IMR-90 (cell line): Measurements from ENCODE around the gene ATP12A. TPM values are rescaled to one million over a fixed set of nuclear protein-coding genes. Genes with fewer than 3 reads are reported as not detected.

Experiments used
- ATAC-seq: fragments of 200-7000 bp; cut with Tn5 transposase; 2 replicates; pipeline ENCODE4 v1.9.1; 2020; ENCODE audit warnings: low read depth, mild to moderate bottlenecking, moderate library complexity
- BruUV-seq: library from RNA; stranded (reverse); fragments of 400-500 nt; replicated peaks from 2 replicates; lab custom pipeline; 2021; lab: Mats Ljungman, UMichigan
- CTCF ChIA-PET: fragments of 300-600 bp; formaldehyde crosslinking; extraction: SDS; loops from one replicate; lab custom pipeline; 2021; ENCODE audit warnings: antibody characterized with exemption; lab: Yijun Ruan, JAX
- POLR2A ChIA-PET: fragments of 300-600 bp; sonication (Branson Sonifier 250); formaldehyde crosslinking; loops from one replicate; lab custom pipeline; 2022; ENCODE audit warnings: antibody characterized with exemption; ENCODE audit not compliant: unreplicated experiment; lab: Charles Lee
- DNase-seq: peaks from one replicate; pipeline ENCODE4 v3.0.0; 2013
- H2AFZ ChIP-seq: replicated peaks from 2 replicates; pipeline ENCODE3; 2013; ENCODE audit warnings: low read length, mild to moderate bottlenecking; ENCODE audit not compliant: poor library complexity
- H2AK5ac ChIP-seq: 2 replicates; pipeline ENCODE4 v1.6.1; 2013; ENCODE audit warnings: low read depth, low read length, inconsistent platforms
- H2AK9ac ChIP-seq: replicated peaks from 2 replicates; pipeline ENCODE3; 2013; ENCODE audit warnings: mild to moderate bottlenecking, low read depth, low read length, moderate library complexity; ENCODE audit not compliant: poor library complexity
- H2BK120ac ChIP-seq: 2 replicates; pipeline ENCODE4 v1.6.1; 2013; ENCODE audit warnings: low read depth, low read length, inconsistent platforms
- H2BK15ac ChIP-seq: 3 replicates; pipeline ENCODE4 v1.6.1; 2013; ENCODE audit warnings: low read depth, low read length, inconsistent platforms
- H2BK20ac ChIP-seq: 2 replicates; pipeline ENCODE4 v1.6.1; 2013; ENCODE audit warnings: low read depth, mild to moderate bottlenecking, inconsistent platforms, low read length, moderate library complexity
- H2BK5ac ChIP-seq: 2 replicates; pipeline ENCODE4 v1.6.1; 2013; ENCODE audit warnings: mild to moderate bottlenecking, low read depth, low read length, inconsistent platforms; ENCODE audit not compliant: poor library complexity, severe bottlenecking
- H3K14ac ChIP-seq: replicated peaks from 2 replicates; pipeline ENCODE4 v1.6.1; 2013; ENCODE audit warnings: low read depth, low read length, inconsistent platforms
- H3K18ac ChIP-seq: 2 replicates; pipeline ENCODE4 v1.6.1; 2013; ENCODE audit warnings: low read depth, low read length, control low read depth
- H3K23ac ChIP-seq: 2 replicates; pipeline ENCODE4 v1.6.1; 2013; ENCODE audit warnings: low read depth, low read length, inconsistent platforms
- H3K27ac ChIP-seq: 2 replicates; pipeline ENCODE4 v1.5.1; 2013; ENCODE audit warnings: mild to moderate bottlenecking, control low read depth, low read length; ENCODE audit not compliant: insufficient read depth
- H3K27me3 ChIP-seq: 2 replicates; pipeline ENCODE4 v1.6.1; 2013; ENCODE audit warnings: low read length; ENCODE audit not compliant: control insufficient read depth, insufficient read depth
- H3K36me3 ChIP-seq: 2 replicates; pipeline ENCODE4 v1.6.1; 2013; ENCODE audit warnings: low read length, mixed read lengths; ENCODE audit not compliant: control insufficient read depth, insufficient read depth
- H3K4ac ChIP-seq: 2 replicates; pipeline ENCODE4 v1.6.1; 2013; ENCODE audit warnings: low read depth, low read length, inconsistent platforms
- H3K4me1 ChIP-seq: 2 replicates; pipeline ENCODE4 v1.6.1; 2013; ENCODE audit warnings: low read length, mixed read lengths; ENCODE audit not compliant: control insufficient read depth, insufficient read depth
- H3K4me2 ChIP-seq: 2 replicates; pipeline ENCODE4 v1.6.1; 2013; ENCODE audit warnings: low read depth, mild to moderate bottlenecking, control low read depth, low read length, moderate library complexity
- H3K4me3 ChIP-seq: 2 replicates; pipeline ENCODE4 v1.5.1; 2013; ENCODE audit warnings: low read depth, mild to moderate bottlenecking, control low read depth, low read length, moderate library complexity; ENCODE audit not compliant: insufficient read depth
- H3K56ac ChIP-seq: 2 replicates; pipeline ENCODE4 v1.6.1; 2013; ENCODE audit warnings: low read length, inconsistent platforms; ENCODE audit not compliant: insufficient read depth; ENCODE audit errors: extremely low read depth
- H3K79me1 ChIP-seq, 2 experiments: 2 replicates each; pipeline ENCODE4 v1.6.1; 2013; ENCODE audit warnings: low read length in 2 of 2, inconsistent platforms in 1 of 2, low read depth in 1 of 2
- H3K9ac ChIP-seq: 2 replicates; pipeline ENCODE4 v1.6.1; 2013; ENCODE audit warnings: low read depth, low read length, control low read depth
- H3K9me1 ChIP-seq: 2 replicates; pipeline ENCODE4 v1.6.1; 2013; ENCODE audit warnings: low read length, inconsistent platforms; ENCODE audit not compliant: insufficient read depth
- H3K9me3 ChIP-seq: 2 replicates; pipeline ENCODE4 v1.6.1; 2013; ENCODE audit warnings: low read length; ENCODE audit not compliant: control insufficient read depth, insufficient read depth
- H4K20me1 ChIP-seq: 2 replicates; pipeline ENCODE4 v1.6.1; 2013; ENCODE audit warnings: low read length, inconsistent platforms; ENCODE audit not compliant: insufficient read depth
- H4K5ac ChIP-seq: 2 replicates; pipeline ENCODE4 v1.6.1; 2013; ENCODE audit warnings: mild to moderate bottlenecking, low read depth, low read length, control low read depth
- H4K8ac ChIP-seq, 2 experiments: 2 replicates each; pipeline ENCODE4 v1.6.1; 2013; ENCODE audit warnings: low read depth in 2 of 2, low read length in 2 of 2, control low read depth in 1 of 2, inconsistent platforms in 1 of 2
- H4K91ac ChIP-seq: 2 replicates; pipeline ENCODE4 v1.6.1; 2013; ENCODE audit warnings: low read depth, low read length, inconsistent platforms; ENCODE audit not compliant: insufficient read depth
- BHLHE40 ChIP-seq: fragments of 150-350 bp; IDR thresholded peaks from 2 replicates; pipeline ENCODE4 v1.6.1; 2016; ENCODE audit warnings: mild to moderate bottlenecking, low read depth, low read length
- CEBPB ChIP-seq: IDR thresholded peaks from 2 replicates; pipeline ENCODE4 v1.6.1; 2012; ENCODE audit warnings: low read depth, low read length, improper control_type of control experiment
- MAFK ChIP-seq: IDR thresholded peaks from 2 replicates; pipeline ENCODE4 v1.6.1; 2012; ENCODE audit warnings: low read depth, low read length, improper control_type of control experiment
- NFE2L2 ChIP-seq: fragments of 150-350 bp; IDR thresholded peaks from 2 replicates; pipeline ENCODE4 v1.6.1; 2016; ENCODE audit warnings: low read depth, mild to moderate bottlenecking, low read length
- RAD21 ChIP-seq: IDR thresholded peaks from 2 replicates; pipeline ENCODE4 v1.6.1; 2012; ENCODE audit warnings: low read length, improper control_type of control experiment
- SMC3 ChIP-seq: fragments of 150-350 bp; IDR thresholded peaks from 2 replicates; pipeline ENCODE4 v1.6.1; 2016; ENCODE audit warnings: low read depth, mild to moderate bottlenecking, antibody characterized with exemption, low read length, moderate library complexity
- WGBS, 2 experiments: methylation state at CpG; one replicate each; pipeline versions ENCODE4 v1.1.5 to v1.1.7; 2013; ENCODE audit warnings: missing lambda C conversion rate in 2 of 2; ENCODE audit not compliant: insufficient read length in 1 of 2; ENCODE audit errors: extremely low coverage in 2 of 2; 5-methylcytosine and 5-hydroxymethylcytosine counted together
- dilution Hi-C: fragments of 300-500 bp; cut with HindIII; formaldehyde crosslinking; loops from one replicate; pipeline ENCODE4 v1.14.3; 2018; ENCODE audit warnings: low sequenced_read_pairs; ENCODE audit not compliant: unreplicated experiment
- in situ Hi-C: fragments of 300-500 bp; cut with MboI; formaldehyde crosslinking; loops from 3 replicates; pipeline ENCODE4 v1.14.3; 2019; ENCODE audit warnings: low sequenced_read_pairs, inconsistent platforms, mixed read lengths
- intact Hi-C: fragments of 100-400 bp; cut with micrococcal nuclease; formaldehyde crosslinking; loops from 2 replicates; pipeline ENCODE4 v1.10.0; 2022
- polyA plus RNA-seq, 3 experiments: library from polyadenylated mRNA; depleted of rRNA; stranded (reverse); fragments of >200 nt; gene quantifications; 2 replicates each; pipeline ENCODE4 v1.2.3, GENCODE V29; 2012; ENCODE audit warnings: low replicate concordance in 1 of 3
- total RNA-seq: library from RNA; depleted of rRNA; stranded (reverse); fragments of >200 nt; gene quantifications from 2 replicates; pipeline ENCODE4 v1.2.3, GENCODE V29; 2012
- TF ChIP-seq, protein P1 (sequence below): fragments of 150-350 bp; IDR thresholded peaks from 2 replicates; pipeline ENCODE4 v1.6.1; 2016; ENCODE audit warnings: low read depth, mild to moderate bottlenecking, low read length, moderate library complexity, borderline replicate concordance

ATP12A gene
- total and polyA plus RNA-seq, 2 of the 4 experiments (the other 2 are of a cell fraction): not detected

GRCh38 chr13:24716446-24716845, 36.2 kb downstream of the ATP12A start:
- Histone ChIP-seq H3K56ac (no peak overlapping the region), H2BK5ac (no peak overlapping the region), H3K18ac (no peak overlapping the region), H3K27me3 (peaks cover 4% of the 10 kb centered on the region; the same call in 1 of the 2 replicates), H3K79me1 (no peaks in the 10 kb centered on the region), H4K8ac (no peak overlapping the region), H3K4me1 (no peaks in the 10 kb centered on the region), H3K36me3 (no peaks in the 10 kb centered on the region), H3K14ac (no peak overlapping the region), H3K9me1 (no peaks in the 10 kb centered on the region), H2BK20ac (no peak overlapping the region), H3K4me3 (no peak overlapping the region), H3K9ac (no peak overlapping the region), H2BK120ac (no peak overlapping the region), H4K20me1 (no peaks in the 10 kb centered on the region), H3K4ac (no peak overlapping the region), H3K23ac (no peak overlapping the region), H4K91ac (no peak overlapping the region), H2AK5ac (no peak overlapping the region), H3K27ac (no peak overlapping the region), H3K4me2 (no peak overlapping the region), H4K5ac (no peak overlapping the region), H2BK15ac (no peak overlapping the region), H2AFZ (no peak overlapping the region), H2AK9ac (no peak overlapping the region), H3K9me3 (no peaks in the 10 kb centered on the region)
- no CpG with 5 or more reads among the region's 7 CpGs for WGBS, 2 experiments
- dilution Hi-C loops: no loop called here
- CTCF ChIA-PET: interaction anchor here (0.5 kb wide), 1 partner anchor 32 kb away, joined by 3 read pairs; no protein-coding TSS in a partner anchor
- POLR2A ChIA-PET: no interaction called here
- ATAC-seq (no peak), DNase-seq (no peak)
- in situ Hi-C loops: no loop called here
- no peak for TF ChIP-seq BHLHE40
- TF ChIP-seq MAFK: no peak
- no peak for TF ChIP-seq CEBPB
- no peak for TF ChIP-seq SMC3
- TF ChIP-seq RAD21: no peak
- TF ChIP-seq, protein P1, sequence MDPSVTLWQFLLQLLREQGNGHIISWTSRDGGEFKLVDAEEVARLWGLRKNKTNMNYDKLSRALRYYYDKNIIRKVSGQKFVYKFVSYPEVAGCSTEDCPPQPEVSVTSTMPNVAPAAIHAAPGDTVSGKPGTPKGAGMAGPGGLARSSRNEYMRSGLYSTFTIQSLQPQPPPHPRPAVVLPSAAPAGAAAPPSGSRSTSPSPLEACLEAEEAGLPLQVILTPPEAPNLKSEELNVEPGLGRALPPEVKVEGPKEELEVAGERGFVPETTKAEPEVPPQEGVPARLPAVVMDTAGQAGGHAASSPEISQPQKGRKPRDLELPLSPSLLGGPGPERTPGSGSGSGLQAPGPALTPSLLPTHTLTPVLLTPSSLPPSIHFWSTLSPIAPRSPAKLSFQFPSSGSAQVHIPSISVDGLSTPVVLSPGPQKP: no peak
- TF ChIP-seq NFE2L2: no peak
- no TSS peak for BruUV-seq
- intact Hi-C loops: no loop called here
